ENCODE measurements around the gene SYDE2. TPM values are rescaled to one million over a fixed set of nuclear protein-coding genes. Genes with fewer than 3 reads are reported as not detected.
"Not testable (repeated sequence)": the region's sequence is repeated elsewhere in the genome, so short reads cannot be mapped to it uniquely, and the experiment has no call there.

SYDE2 gene
- total RNA-seq, 1 donor from 2014 or later = 0.38 TPM

DNA sequence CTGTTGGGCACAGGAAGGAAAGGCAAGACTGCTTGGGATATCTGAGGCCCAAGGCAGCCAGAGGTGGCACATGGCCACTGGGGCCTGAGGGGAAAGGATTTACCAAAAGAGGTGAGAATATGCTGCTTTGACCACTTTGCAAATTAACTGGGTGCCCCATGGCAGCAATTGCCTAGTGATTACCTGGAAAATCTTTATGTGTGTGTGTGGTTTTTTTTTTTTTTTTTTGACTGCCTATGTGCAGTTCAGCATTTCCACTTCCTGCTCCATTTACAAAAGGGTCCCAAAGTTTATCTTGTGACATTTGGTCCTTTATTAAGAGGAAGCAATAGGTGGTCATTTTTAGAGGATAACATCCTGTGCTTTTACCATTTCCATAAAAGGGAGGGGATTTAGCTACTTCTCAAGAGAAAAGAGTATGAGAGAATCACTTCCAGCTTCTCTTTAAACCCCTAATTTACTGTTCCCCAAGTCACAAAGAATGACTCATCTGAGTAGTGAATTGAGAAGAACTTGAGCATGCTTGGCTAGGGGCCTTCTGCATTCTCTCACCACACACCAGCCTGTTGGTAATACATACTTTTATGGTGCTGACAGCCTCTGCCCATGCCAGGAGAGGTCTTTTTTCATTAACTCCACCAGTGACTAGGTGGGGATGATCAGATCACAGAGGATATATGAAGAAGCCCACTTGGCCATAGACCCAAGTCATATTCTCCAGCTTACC lies 52.1 kb downstream of the SYDE2 start:
- CTCF ChIA-PET = no interaction called here
- no peaks in the 10 kb centered on the region for H3K9me3 Mint-ChIP-seq
- TF ChIP-seq, protein P1, sequence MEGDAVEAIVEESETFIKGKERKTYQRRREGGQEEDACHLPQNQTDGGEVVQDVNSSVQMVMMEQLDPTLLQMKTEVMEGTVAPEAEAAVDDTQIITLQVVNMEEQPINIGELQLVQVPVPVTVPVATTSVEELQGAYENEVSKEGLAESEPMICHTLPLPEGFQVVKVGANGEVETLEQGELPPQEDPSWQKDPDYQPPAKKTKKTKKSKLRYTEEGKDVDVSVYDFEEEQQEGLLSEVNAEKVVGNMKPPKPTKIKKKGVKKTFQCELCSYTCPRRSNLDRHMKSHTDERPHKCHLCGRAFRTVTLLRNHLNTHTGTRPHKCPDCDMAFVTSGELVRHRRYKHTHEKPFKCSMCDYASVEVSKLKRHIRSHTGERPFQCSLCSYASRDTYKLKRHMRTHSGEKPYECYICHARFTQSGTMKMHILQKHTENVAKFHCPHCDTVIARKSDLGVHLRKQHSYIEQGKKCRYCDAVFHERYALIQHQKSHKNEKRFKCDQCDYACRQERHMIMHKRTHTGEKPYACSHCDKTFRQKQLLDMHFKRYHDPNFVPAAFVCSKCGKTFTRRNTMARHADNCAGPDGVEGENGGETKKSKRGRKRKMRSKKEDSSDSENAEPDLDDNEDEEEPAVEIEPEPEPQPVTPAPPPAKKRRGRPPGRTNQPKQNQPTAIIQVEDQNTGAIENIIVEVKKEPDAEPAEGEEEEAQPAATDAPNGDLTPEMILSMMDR (IDR thresholded peaks at IDR 0.05) = no peak
- intact Hi-C loops (cut with micrococcal nuclease) = no loop called here
- H3K4me3 Mint-ChIP-seq = no peak overlapping the region
- DNase-seq (no peak), ATAC-seq (ENCODE audit: low read depth) (no peak)
- no peaks in the 10 kb centered on the region for H3K36me3 Mint-ChIP-seq (ENCODE audit: low read depth)
- POLR2A ChIA-PET = no interaction called here
- no peaks in the 10 kb centered on the region for H3K4me1 Mint-ChIP-seq
- no peak overlapping the region for H3K27ac Mint-ChIP-seq
- peaks cover 4% of the 10 kb centered on the region for H3K27me3 Mint-ChIP-seq

DNA sequence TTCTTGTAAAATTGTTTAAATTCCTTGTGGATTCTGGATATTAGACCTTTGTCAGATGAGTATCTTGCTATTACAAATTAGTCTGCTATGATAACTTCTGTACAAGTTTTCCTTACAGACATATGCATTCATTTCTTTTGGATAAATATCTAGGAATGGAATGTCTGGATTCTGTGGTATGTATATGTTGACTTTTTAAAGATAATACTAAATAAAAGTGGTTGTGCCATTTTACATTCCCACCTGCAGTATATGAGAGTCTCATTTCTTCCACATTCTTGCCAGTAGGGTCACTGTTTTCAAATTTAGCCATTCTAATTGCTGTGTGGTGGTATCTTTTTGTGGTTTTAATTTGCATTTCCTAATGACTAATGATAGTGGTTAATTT lies 53.9 kb downstream of the SYDE2 start:
- CTCF ChIA-PET = no interaction called here
- no peak for DNase-seq
- intact Hi-C loops (cut with micrococcal nuclease) = no loop called here
- no peaks in the 10 kb centered on the region for H3K36me3 Mint-ChIP-seq (ENCODE audit: low read depth)
- H3K27ac Mint-ChIP-seq = no peak overlapping the region
- TF ChIP-seq, protein P1 (IDR thresholded peaks at IDR 0.05) = no peak
- no peaks in the 10 kb centered on the region for H3K9me3 Mint-ChIP-seq
- H3K27me3 Mint-ChIP-seq = peaks cover 6% of the 10 kb centered on the region
- POLR2A ChIA-PET = no interaction called here
- ATAC-seq (ENCODE audit: low read depth) = no peak
- no peak overlapping the region for H3K4me3 Mint-ChIP-seq
- no peaks in the 10 kb centered on the region for H3K4me1 Mint-ChIP-seq

DNA sequence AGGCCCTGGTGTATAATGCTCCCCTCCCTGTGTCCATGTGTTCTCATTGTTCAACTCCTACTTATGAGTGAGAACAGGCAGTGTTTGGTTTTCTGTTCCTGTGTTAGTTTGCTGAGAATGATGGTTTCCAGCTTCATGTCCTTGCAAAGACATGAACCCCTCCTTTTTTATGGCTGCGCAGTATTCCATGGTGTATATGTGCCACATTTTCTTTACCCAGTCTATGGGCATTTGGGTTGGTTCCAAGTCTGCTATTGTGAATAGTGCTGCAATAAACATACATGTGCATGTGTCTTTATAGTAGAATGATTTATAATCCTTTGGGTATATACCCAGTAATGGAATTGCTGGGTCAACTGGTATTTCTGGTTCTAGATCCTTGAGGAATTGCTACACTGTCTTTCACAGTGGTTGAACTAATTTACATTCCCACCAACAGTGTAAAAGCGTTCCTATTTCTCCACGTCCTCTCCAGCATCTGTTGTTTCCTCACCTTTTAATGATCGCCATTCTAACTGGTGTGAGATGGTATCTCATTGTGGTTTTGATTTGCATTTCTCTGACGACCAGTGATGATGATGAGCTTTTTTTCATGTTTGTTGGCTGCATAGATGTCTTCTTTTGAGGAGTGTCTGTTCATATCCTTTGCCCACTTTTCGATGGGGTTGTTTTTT lies 54.4 kb downstream of the SYDE2 start:
- ATAC-seq (ENCODE audit: low read depth); H3K4me1 Mint-ChIP-seq; H3K9me3 Mint-ChIP-seq; H3K36me3 Mint-ChIP-seq (ENCODE audit: low read depth); intact Hi-C loops (cut with micrococcal nuclease); H3K27me3 Mint-ChIP-seq; CTCF ChIA-PET; POLR2A ChIA-PET; DNase-seq; H3K27ac Mint-ChIP-seq; H3K4me3 Mint-ChIP-seq: not testable (repeated sequence)

DNA sequence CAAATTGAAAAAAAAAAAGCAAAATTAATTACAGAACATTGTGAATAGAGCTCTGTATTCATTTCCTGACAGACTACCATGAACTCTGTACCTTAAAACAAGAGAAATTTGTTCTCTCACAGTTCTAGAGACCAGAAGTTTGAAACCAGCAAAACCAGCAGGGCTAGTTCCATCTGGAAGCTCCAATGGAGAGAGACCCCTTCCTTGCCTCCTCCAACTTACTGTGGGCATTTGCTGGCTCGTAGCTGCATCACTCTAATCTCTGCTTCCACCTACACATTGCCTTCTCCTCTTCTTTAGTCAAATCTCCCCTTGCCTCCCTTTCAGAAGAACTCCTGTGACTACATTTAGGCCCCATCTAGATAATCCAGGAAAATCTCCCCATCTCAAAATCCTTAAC lies 56.5 kb downstream of the SYDE2 start:
- H3K27me3 Mint-ChIP-seq = peaks cover 6% of the 10 kb centered on the region
- H3K27ac Mint-ChIP-seq = no peak overlapping the region
- POLR2A ChIA-PET = no interaction called here
- DNase-seq (no peak), ATAC-seq (ENCODE audit: low read depth) (no peak)
- H3K9me3 Mint-ChIP-seq = no peaks in the 10 kb centered on the region
- H3K4me1 Mint-ChIP-seq = no peaks in the 10 kb centered on the region
- no peaks in the 10 kb centered on the region for H3K36me3 Mint-ChIP-seq (ENCODE audit: low read depth)
- intact Hi-C loops (cut with micrococcal nuclease) = no loop called here
- TF ChIP-seq, protein P1 (IDR thresholded peaks at IDR 0.05) = no peak
- CTCF ChIA-PET = no interaction called here
- no peak overlapping the region for H3K4me3 Mint-ChIP-seq

DNA sequence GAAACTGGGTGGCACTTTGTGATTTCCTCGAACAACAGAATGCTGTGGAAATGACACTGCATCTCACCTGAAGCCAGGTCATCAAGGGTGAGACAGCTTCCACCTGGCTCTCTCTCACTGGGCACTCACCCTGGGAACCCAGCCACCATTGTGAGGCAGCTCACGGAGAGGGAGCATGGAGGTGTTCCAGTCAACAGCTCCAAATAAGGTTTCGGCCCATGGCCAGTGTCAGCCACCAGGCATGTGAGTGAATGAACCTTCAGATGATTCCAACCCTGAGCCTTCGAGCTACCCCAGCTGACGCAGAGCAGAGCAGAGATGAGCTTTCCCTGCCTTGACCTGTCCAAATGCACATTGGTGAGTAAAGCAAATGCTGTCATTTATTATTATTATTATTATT lies 58.1 kb downstream of the SYDE2 start:
- intact Hi-C loops (cut with micrococcal nuclease) = no loop called here
- no peaks in the 10 kb centered on the region for H3K36me3 Mint-ChIP-seq (ENCODE audit: low read depth)
- no peak overlapping the region for H3K27ac Mint-ChIP-seq
- no peak for DNase-seq
- H3K9me3 Mint-ChIP-seq = no peaks in the 10 kb centered on the region
- peaks cover 6% of the 10 kb centered on the region for H3K27me3 Mint-ChIP-seq
- no peaks in the 10 kb centered on the region for H3K4me1 Mint-ChIP-seq
- POLR2A ChIA-PET = no interaction called here
- ATAC-seq (ENCODE audit: low read depth) = no peak
- TF ChIP-seq, protein P1 (IDR thresholded peaks at IDR 0.05) = no peak
- CTCF ChIA-PET = no interaction called here
- no peak overlapping the region for H3K4me3 Mint-ChIP-seq

DNA sequence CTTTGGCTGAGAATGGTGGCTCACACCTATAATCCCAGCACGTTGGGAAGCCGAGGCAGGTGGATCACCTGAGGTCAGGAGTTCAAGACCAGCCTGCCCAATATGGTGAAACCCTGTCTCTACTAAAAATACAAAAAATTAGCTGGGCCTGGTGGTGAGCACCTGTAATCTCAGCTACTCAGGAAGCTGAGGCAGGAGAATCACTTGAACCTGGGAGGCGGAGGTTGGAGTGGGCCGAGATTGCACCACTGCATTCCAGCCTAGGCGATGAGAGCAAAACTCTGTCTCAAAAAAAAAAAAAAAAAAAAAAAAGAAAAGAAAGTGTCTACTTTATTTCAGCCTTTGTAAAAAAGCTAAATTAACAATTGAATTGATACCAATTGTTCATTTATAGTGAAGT lies 62.4 kb downstream of the SYDE2 start:
- H3K9me3 Mint-ChIP-seq; H3K36me3 Mint-ChIP-seq (ENCODE audit: low read depth); intact Hi-C loops (cut with micrococcal nuclease); POLR2A ChIA-PET; H3K27me3 Mint-ChIP-seq; H3K4me3 Mint-ChIP-seq; H3K27ac Mint-ChIP-seq; ATAC-seq (ENCODE audit: low read depth); DNase-seq; CTCF ChIA-PET; H3K4me1 Mint-ChIP-seq: not testable (repeated sequence)

Data from activated B cell treated with CpG ODN at 0.5 μM for 24 hours (primary cell).